GM19239 (cell line): ENCODE measurements around the gene CAMTA1.

Experiments used
- DNase-seq: peaks from one replicate; pipeline ENCODE4 v3.0.0; 2011; ENCODE audit warnings: low spot score; ENCODE audit not compliant: insufficient read length
- FAIRE-seq: peaks from 2 replicates; lab custom pipeline; 2011; peaks lifted over from hg19 to GRCh38; lab: Jason Lieb, UNC

The CAMTA1 gene

DNA sequence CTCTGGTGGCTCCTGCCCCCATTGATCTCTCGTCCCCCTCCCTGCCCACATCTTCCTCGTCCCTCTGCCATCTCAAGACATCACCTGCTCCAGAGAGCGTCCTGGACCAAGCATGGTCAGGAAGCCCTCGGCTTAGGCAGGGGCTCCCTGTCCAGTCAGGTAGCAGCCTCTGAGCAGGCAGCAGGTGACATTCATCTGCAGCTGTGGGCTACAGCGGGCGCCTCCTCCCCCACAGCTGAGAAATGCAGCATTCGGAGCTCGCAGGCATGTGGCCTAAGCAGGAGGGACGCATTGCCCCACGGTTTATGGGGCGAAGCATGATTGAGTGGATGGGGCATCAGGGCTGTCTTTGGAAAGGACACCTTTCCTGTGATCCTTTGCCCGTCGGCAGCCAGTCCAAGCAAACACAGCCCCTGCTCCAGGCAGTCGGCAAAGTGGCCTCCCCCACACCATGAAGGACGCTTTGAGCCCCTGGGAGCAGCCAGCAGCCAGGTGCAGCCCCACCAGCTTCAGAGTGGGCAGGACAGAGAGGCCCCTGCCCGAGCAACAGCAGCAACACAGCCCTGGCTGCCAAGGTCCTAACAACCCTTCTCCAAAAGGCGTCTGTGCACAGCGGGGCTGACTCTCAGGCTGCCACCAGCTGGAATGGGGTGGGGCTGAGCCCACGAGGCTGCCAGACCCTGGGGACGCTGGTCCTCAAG, 751.8 kb downstream of the CAMTA1 start:
- DNase-seq (no peak), FAIRE-seq (no peak)

DNA sequence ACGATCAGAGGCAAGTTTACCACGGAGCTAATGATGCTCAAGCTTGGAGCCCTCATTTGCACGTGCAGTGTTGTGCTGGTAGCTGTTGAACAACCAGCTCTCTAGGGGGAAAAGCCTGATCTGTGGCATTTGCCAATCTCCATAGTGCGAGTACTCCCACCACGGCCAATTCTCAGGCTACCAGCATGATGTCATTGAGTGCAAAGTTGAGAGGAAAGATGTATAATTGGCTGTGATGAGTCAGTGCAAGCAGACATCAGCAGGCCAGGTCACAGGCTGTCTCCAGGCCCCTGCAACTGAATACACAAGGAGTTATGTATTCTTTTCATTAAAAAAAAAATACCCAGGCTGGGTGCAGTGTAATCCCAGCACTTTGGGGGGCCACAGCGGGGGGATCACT, 752.8 kb downstream of the CAMTA1 start:
- DNase-seq, result no peak
- no peak for FAIRE-seq

DNA sequence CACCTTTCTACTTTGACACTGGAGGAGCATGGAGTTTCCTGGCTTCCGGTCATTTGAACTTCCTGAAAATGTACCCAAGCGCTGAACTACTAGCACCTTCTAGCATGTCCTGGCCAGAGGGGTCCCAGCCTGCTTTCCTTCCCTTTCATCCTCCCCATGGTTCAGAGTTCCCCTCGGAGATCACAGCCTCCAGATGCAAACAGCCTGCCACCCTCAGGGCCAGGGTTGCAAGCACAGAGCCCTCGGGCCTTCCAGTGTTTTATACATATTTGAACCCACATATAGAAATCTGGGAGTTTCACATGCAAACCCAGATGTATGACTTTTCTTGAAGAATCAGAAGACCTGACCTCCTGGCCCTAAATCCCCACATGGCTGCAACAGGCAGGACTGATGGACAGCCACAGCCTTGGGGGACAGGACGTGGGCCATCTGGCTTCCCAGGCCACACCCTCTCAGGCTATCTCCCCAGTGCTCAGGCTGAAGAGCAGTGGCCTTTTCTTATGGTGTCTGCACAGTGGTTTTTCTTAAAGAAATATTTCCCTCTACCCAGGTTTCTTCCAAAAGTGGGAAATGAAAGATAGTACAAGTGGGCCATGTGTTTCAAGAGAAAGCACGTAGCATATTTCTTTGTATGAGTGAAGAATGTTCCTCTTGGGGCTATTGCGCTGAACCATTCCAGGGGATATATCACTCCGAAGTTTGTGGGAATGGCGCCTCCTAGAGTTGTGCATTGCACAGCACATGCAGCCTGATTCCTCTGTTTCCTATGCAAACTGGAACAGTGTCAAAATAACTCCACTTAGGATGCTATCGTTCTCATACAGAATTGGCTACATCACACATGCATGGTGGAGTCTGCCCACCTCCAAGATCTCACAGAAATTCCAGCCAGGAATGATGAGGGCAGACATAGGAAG, 753.9 kb downstream of the CAMTA1 start:
- DNase-seq (no peak), FAIRE-seq (no peak)

DNA sequence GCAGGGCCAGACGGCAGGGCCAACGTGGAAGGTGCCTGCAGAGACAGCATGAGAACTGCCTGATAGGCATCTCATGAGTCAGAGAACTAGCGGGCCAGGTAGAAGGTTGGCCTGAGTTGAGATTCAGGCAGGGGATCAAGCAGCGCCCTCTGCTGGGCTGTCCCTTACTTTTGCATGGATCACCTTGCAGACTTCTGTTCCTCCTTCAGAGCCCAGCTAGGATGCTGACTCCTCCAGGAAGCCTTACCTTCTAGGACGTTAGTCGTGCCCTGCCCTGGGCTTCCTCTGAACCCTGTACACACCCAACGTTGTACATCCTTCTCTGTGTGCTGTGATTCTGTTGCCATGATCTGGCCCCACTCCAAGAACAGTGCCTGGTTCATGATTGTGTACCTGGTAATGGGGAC, 754.5 kb downstream of the CAMTA1 start:
- DNase-seq (no peak), FAIRE-seq (no peak)

DNA sequence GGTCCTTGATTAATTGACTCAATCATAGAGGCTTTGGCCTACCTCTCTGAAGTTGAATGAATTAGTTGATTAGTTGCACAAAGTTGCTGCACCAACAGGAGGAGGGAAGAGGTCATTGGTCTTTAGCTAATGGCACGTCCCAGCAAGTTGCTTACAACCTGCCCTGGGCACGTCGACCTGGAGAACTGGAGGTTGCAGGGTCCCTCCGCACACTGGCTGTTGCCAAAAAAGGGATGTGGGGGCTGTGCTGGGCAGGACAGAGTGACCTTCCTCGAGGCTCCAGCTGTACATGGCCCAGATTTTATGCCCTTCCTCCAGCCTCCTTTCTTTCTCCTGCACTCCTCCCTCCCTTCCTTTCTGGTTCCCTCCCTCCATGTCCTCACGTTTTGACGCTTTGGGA, 755.6 kb downstream of the CAMTA1 start:
- FAIRE-seq (no peak), DNase-seq (no peak)

DNA sequence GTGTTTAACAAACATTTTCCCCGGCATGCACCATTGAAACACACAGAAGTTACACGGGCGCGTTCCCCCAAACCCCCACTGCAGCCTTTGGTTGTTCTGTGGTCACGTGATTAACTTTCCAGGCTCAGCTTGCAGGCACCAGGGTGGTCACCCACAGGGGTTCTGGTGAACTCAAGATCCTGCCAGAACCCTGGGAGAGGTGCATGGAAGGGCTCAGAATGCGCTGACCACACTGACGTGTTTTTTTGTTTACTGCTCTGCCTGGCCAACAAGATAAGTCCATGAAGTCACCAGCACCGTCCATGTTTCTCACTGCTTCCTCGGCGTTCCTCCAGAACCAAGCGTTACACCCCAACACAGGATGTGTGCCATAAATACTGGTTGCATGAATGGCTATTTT, 756.4 kb downstream of the CAMTA1 start:
- DNase-seq (no peak), FAIRE-seq (no peak)

DNA sequence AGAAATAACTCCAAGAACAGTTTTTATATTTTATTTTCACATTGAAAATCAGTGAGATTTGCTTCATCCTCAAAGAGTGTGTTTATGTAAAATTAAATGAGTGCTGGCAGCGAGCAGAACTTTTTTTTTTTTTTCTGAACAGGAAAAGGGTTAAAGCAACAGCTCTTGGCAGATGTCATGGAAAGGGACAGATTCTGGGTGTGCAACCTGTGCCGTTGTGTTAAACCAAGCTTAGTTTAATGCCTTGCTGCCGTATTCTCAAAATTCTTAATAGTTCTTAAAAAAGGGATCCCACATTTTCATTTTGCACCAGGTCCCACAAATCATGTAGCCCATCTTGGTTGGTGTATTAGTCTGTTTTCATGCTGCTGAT, 758.5 kb downstream of the CAMTA1 start:
- no peak for DNase-seq
- FAIRE-seq, result no peak

DNA sequence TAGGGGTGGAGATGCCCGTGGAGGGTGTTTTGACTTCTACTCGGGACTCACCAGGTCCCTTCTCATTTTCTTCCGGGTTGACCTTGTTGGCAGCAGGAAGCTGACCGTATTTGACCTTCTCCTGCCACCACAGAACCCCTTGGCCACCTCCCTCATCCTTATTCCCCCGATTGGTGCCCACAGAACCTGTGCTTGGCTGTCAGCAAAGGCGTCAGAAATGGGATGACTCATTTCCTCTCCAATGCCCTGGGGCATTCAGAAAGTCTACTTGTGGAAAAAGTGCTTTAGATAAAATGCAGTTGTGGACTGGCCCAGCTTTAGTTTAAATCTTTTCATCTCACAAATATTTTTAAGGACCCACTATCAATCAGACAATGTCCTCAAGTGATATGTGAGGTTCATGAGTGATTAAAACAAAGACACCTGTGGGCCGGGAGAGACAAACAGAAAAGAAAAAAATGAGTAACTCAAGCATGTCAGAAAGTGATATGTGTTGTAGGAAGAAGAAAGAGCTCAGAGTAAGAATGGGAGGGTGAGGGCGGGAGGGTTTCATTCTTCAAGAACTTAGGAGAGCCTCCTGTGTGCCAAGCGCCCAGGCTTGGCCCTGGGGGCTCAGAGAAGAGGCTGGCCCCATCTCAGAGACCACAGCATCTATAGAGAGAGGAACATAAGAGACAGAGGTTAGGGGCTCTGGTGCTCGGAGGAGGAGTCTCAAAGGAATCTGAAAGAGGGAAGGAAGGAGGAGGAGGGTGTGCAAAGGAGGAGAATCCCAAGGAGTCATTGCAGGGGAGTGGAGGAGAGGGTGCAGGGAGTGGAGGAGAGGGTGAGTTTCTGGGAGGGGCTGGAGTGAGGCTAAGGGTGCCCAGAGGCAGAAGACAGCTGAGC, 764.3 kb downstream of the CAMTA1 start:
- no peak for DNase-seq
- FAIRE-seq, result no peak

DNA sequence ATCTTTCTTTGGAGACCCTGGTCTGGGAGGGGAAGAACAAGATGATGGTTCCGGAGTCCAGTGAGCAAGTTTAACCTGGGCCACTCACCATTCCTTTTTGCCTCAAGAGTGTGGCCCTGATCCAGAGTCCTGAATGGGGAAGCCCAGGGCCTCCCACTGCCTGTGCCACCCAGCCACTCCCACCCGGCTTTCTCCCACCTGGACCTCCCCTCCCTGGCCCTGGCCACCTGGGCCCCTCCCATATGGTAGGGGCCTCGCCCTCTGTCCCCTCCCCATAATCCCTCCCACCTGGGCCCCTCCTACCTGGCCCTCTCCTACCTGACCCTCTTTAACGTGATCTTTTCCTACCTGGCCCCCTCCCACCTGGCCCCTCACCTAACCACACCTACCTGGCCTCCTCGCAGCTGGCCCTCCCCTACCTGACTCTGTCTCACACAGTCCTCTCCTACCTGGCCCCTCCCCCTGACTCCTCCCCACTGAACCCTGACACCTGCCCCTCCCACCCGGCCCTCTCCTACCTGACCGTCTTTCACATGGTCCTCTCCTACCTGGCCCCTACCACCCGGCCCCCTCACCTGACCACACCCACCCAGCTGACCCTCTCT, 765.1 kb downstream of the CAMTA1 start:
- FAIRE-seq, result no peak
- DNase-seq, result no peak

DNA sequence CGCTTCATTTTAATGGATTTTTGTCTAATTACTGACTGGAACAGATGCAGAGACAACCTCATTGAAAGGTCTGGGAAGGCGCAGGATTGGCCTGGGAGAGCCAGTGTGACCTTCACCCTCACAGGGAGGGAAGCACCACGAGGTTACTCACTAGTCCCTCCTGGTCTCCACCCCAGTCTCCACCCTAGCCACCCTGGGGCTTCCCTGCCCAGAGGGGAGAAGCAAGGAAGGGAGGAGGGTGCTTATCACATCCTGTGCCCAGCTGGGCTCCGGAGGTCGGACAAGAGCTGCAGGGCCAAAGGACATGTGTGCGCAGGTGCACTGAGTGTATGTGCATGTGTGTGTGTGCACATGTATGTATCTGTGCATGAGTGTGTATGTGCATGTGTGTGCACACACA, 765.7 kb downstream of the CAMTA1 start:
- FAIRE-seq, result no peak
- no peak for DNase-seq

DNA sequence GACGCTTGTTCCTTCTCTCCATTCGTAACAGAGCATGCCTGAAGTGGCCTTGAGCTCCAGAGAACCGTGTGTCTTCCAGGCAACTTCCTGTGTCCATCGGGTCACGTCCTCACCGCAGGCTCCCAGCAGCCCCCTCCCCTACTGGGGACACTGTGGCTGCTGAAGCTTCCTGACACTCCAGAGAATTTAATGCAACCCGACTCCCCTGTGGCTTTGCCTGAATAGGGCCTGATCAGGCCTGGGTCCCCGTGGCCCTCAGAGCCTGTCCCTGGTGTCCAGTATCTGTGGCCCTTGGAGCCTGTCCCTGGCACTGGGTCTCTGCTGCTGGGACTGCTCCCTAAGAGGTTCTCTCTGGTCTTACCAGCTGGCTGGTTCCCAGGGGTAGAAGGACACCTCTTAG, 766.2 kb downstream of the CAMTA1 start:
- DNase-seq (no peak), FAIRE-seq (no peak)

DNA sequence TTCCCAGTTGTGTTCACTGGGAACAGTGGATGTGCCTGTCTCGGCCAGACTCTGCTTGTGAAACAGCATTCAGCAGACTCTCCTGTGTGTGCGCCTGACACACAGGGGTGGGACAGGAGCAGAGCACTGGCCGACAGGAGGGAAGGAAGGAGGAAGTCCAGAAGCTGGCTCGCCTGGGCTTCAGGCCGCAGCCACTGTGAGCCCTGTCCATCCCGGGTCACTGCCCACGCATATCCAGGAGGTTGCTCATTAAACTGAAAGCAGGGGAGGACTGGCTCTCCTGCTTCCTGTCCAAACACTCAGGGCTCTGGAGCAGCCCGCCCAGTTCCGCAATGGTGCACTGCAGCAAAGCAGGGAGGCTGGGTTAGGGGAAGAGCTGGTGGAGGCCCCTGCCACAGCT, 767.1 kb downstream of the CAMTA1 start:
- FAIRE-seq (no peak), DNase-seq (no peak)

DNA sequence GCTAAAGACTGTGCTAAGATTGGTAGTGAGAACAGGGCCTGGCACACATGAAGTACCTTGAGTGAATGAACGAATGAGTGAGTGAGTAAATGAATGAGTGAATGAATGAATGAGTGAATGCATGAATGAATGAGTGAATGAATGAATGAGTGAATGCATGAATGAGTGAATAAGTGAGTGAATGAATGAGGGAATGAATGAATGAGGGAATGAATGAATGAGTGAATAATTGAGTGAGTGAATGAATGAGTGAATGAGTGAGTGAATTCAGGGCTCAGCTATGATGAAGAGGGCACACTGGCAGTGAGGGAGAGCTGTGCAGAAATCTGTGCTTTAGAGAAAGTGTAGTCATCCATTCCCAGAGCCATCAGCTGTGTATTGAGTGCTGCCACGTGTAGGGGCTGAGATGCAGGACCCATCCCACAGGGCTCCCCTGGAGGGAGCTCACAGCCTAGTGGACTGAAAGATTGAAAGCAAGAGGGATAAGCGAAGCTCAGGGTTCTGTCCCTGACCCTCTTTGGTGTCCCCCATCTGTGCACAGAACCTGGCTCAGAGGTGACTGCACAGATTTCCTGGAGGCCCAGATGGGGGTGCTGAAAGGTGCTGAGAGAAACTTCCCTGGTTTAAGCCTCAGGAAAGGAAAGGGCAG, 767.9 kb downstream of the CAMTA1 start:
- FAIRE-seq (no peak), DNase-seq (no peak)

DNA sequence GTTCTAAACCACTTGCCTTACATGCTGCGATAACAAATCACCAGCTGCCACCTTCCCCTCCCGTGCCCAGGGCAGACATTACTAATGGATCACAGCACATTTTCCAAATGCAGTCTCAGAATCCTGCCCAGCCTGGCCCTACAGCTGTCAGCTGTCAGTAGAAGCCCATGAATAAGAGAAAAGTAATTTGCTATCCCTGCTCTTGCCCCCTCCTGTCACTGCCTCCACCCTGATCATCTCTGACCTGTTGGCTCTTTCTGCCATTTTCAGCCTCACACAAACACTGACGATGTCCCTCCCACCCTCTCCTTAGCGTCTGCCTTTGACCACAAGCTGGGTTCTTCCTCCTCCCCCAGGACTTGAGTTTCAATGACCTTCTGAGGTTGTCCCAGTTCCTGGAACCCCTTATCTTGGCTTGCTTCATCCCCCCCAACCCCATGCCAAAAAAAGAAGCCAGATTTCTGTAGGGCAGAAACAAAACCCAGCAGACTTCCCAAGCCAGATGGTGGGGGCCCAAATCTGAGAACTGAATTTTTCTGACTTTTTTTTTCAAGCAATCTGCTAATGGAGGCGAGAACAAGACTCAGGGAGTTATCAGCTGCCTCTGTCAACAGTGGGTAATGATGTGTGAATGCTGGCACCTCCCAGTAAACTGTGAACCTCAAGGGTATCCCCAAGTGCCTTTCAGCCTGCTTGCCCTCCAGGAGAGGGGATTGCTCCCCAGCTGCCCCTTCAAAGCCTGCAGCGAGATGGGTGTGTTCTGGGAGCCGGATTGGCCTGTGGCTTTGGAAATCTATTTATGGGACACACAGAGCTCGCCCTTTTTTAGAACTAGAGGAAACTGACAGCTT, 769.4 kb downstream of the CAMTA1 start:
- DNase-seq (no peak), FAIRE-seq (no peak)

DNA sequence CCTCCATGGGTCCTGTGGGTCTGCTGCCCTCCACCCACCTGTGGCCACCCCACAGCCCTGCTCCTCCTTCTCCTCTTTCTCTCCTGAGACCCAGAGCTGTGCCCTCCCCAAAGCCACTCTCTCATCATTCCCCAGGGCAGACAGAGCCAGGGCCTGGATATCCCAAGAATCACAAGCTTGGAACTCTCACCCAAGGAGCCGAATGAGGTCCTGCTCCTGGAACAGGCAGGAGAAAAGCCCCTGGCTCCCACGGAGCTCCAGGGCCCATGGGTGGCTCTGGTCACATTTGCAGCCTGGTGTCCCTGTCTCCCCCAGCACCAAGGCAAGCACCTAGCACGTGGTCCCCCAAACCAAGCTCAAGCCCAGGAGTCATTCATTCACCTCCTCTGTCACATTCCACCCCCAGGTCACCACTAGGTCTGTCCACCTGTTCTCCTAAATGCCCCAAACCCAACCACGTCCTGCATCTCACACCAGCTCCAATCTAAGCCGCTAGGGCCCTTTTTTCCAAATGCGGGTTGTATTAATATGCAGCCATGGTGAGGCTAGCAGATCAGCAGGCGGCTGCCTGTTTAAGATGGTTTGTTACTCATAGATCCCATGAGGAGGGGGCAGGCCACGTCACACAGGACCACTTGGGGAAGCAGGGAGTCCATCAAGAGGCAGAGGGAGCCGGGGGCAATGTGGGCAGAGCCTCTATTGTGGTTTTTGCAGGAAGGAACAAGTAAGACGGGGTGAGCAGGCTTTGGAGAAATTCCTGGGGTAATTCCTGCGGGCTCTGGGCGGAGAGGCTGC, 770.3 kb downstream of the CAMTA1 start:
- FAIRE-seq, result no peak

DNA sequence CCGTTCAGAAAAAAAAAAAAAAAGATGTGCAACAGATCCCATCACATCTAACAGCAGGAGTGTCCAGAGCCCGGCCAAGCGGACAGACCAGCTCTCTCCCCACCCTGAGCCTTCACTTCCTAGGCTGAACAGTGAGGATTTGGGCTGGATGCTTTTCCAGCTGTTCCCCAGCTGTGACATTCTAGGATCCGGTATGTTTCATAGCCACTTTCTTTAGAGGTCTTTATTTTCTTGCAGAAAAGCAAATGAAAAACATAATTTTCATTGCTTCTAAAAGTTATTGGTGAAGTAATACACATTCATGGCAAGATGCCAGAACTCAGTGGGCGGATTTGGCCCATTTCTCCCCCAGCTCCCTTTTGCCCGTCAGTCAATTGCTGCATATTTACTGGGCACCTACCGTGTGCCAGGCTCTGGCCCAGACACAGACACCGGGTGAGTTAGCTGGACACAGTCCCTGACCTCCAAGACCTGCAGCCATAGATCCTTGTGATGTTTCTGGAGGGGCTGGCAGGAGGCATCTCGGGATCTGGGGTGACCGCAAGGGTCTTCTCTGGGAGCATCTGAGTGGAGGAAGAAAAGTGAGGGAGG, 772.1 kb downstream of the CAMTA1 start:
- no peak for DNase-seq
- no peak for FAIRE-seq

More for the DNA sequence above, 770.3 kb downstream of the CAMTA1 start:
- no peak for DNase-seq

DNA sequence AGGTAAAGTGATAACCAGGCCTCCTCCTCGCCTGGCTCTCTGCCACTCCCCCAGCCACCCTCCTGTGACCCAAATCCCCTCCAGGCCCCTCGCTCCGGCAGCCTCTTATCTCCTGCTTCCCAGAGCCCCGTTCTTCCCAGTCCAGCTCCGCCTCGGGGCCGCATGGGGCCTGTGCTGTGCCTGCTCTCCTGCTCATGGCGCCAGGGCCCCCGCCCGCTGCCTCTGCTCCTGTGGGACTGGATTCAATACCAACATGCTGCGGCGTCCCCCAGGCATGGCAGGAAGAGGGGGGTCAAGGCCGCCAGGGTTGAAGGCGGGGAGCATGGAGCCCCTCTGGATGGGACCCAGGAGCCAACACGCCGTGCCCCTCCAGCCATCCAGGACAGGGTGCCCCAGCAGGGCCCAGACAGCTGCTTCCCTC, 772.8 kb downstream of the CAMTA1 start:
- DNase-seq (no peak), FAIRE-seq (no peak)

DNA sequence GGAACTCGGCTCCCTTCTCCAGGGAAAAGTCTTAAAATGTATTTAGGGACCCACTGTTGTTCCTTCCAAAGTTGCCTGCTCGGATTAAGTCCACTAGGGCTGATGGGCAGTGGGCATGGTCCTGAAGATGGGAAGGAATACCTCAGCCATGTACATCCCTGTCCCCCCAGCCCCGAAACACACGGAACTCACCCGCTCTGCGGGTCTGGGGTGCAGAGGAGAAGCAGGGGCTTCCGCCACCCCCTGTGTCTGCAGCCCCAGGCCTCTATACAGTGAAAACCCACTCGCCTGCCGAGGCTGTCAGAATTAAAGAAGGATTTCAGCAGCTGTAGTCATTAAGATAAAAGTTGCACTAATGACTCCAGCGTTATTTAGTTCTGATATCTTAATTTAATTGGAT, 773.2 kb downstream of the CAMTA1 start:
- no peak for FAIRE-seq
- no peak for DNase-seq
